ENCODE results near the gene HSPB7.
A peak's percentile ranks its signal among the peaks of the same experiment; 100 is the strongest.

DNA sequence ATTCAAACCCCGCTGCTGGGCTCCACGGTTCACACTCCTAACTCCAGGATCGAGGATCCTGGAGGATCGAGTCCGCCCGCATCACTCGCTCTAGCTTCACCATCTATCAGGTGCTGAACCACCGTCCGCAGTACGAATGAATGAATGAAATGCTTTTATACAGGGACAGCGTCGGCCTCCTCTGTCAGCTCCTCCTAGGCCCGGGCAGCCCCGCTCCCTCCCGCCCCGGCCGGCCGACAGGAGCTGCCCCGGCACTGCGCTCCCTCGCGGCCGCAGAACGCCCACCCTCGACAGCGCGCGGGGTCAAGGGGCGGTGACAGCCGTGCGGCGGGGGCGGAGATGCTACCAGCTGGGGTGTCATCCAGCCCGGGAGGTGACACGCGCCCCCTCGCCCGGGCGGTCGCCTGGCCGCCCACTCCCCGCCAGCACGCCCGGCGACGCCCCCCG, 42.5 kb downstream of the HSPB7 start:
- no peak for TF ChIP-seq TAF1 (IDR thresholded peaks at IDR 0.05; ENCODE audit: low read depth, low read length)
- TF ChIP-seq POLR2A (IDR thresholded peaks at IDR 0.05; ENCODE audit: control extremely low read depth in 1 of 2, low read depth in 2 of 2, low read length in 2 of 2): no peak
- TF ChIP-seq SP1 (IDR thresholded peaks at IDR 0.05; ENCODE audit: low read depth, low read length): no peak
- peak in 1 of 2 experiments; percentile 34; a peak in 2 of 4 replicates for TF ChIP-seq RAD21 (IDR thresholded peaks at IDR 0.05 in 1 of 2, conservative IDR thresholded peaks at IDR 0.05 in 1 of 2; ENCODE audit: low read depth in 2 of 2, low read length in 2 of 2)
- TF ChIP-seq, protein P1, sequence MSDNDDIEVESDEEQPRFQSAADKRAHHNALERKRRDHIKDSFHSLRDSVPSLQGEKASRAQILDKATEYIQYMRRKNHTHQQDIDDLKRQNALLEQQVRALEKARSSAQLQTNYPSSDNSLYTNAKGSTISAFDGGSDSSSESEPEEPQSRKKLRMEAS (IDR thresholded peaks at IDR 0.05): no peak
- TF ChIP-seq EP300 (IDR thresholded peaks at IDR 0.05; ENCODE audit: borderline replicate concordance in 1 of 2, low read depth in 2 of 2, low read length in 2 of 2): no peak
- no peak for TF ChIP-seq HDAC2 (IDR thresholded peaks at IDR 0.05; ENCODE audit: borderline replicate concordance in 1 of 2, low read depth in 2 of 2, low read length in 2 of 2)
- TF ChIP-seq POLR2AphosphoS5 (IDR thresholded peaks at IDR 0.05; ENCODE audit: low read depth, low read length): no peak
